HG03571 (cell line): ENCODE results near the gene ERH.
"Not testable (repeated sequence)": the region's sequence is repeated elsewhere in the genome, so short reads cannot be mapped to it uniquely, and the experiment has no call there.

ENCODE experiments used
- ATAC-seq: cut with Tn5 transposase; IDR thresholded peaks from one replicate; pipeline ENCODE4 v1.9.1; 2021; ENCODE audit not compliant: unreplicated experiment

The ERH gene

DNA sequence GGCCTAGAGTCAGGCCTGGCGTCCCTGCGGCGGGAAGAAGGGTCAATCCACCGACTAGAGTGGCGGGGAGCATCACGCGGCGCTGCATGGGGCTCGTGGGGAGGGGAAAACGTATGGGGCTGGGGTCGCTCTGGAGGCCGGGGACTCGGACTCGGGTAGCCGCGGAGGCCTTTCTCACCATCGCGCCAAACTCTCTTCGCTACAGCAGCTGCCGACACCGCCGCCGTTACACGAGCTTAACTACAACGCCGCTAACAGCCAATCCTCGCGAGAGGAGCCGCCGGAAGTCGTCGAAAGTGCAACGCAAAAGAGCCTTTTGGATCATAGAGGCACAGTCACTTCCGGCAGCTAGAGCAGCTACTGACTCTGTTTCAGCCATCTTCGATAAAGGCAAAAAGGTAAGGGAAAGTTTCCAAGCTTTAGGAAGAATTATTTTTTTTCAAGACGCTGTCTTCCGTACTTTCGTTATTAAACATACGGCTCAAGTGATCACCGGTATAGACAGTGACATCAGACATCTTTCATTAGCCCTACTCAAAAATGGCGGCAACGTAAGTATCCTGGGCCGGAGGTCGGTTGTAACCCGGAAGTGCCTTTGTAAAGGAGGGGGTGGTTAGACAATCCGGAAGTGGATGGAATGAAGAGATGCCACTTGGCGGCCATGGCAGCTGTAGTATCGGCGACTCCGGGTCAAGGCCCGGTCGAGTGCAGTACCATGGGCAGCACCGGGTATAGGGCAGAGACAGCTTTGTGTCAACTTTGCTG, at the start of gene ERH, which contains the start of gene SLC39A9:
ERH (minus strand) TSS at position 247 of the 765 bp plus-strand sequence; CDS start at position 181, 66 bp downstream.
SLC39A9 (plus strand) TSS at position 640 of the 765 bp plus-strand sequence. CDS start 678 bp downstream, outside the sequence.
- ATAC-seq, result peak; percentile 83

DNA sequence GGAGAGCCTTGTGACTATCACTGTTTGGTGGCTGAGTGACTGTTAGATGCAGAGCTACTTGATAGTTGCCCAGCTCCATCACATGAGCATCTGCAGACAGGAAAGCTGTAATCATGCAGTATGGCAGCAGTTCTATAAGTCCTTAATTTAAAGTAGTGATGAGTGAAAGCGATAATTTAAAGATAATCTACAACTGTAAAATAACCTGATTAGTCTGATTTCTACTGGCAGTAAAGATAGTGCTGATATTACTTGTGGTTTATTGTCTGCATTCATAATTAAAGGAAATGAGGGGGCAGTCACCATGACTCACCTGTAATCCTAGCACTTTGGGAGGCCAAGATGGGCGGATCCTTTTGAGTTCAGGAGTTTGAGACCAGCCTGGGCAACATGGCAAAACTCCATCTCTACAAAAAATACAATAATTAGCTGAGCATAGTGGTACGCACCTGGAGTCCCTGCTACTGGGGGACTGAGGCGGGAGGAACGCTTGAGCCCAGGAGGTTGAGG, 45.3 kb upstream of the ERH start:
- no peak for ATAC-seq

DNA sequence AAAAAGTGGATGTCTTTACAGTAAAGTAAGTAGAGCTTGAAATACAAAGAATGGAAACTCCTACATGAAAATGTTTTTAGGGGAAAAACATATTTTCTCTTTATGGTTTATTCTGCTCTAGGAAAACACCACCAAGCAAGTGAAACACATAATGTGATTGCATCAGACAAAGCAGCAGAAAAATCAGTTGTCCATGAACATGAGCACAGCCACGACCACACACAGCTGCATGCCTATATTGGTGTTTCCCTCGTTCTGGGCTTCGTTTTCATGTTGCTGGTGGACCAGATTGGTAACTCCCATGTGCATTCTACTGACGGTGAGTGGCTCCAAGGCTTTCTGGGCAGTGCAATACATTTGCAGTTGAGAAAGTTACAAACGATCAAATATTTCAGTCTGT, 43.8 kb upstream of the ERH start:
- ATAC-seq, result no peak

DNA sequence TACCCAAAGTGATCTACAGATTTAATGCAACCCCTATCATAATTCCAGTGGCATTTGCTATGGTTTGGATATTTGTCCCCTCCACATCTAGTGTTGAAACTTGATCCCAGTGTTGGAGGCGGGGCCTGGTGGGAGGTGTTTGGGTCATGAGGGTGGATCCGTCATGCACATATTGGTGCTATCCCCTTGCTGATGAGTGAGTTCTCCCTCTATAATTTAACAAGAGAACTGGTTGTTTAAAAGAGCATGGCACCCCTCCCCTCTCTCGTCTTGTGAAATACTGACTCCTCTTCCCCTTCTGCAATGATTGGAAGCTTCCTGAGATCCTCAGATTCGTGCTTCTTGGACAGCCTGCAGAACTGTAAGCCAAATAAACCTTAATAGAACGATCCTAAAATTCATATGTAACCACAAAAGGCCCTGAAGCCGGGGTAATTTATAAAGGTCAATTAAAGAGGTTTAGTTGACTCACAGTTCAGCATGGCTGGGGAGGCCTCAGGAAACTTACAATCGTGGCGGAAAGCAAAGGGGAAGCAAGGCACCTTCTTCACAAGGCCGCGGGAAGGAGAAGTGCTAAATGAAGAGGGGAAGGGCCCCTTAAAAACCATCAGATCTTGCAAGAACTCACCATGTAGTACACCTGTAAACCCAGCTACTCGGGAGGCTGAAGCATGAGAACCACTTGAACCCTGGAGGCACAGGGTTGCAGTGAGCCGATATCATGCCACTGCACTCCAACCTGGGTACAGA, 41.6 kb upstream of the ERH start:
- no peak for ATAC-seq

DNA sequence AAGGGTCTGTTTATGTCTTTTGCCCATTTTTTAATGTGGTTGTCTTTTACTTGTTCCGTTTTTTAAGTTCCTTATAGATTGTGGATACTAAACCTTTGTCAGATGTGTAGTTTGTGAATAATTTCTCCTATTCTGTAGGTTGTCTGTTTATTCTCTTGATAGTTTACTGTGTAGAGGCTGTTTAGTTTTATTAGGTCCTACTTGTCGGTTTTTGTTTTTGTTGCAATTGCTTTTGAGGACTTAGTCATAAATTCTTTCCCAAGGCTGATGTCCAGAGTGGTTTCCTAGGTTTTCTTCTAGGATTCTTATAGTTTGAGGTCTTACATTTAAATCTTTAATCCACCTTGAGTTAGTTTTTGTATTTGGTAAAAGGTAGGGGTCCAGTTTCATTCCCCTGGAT, 34.3 kb upstream of the ERH start:
- no peak for ATAC-seq

DNA sequence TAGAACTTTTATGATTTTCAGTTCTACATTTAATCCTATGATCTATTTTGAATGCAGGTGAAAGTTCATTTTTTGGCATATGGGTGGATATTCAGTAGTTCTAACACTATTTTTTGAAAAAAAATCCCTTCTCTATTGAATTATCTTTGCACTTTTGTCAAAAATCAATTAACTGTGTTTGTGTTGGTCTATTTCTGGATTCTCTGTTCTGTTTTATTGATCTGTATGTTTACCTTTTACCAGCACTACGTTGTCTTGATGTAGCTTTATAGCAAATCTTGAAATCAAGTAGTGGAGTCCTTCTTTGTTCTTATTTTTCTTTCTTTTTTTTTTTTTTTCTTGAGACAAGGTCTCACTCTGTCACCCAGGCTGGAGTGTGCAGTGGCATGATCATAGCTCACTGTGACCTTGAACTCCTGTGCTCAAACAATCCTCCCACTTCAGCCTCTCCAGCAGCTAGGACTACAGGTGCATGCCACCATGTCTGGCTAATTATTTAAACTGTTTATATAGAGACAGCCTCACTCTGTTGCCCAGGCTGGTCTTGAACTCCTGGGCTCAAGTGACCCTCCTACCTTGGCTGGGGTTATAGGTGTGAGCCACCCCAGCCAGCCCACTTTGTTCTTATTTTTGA, 32.3 kb upstream of the ERH start:
- no peak for ATAC-seq

DNA sequence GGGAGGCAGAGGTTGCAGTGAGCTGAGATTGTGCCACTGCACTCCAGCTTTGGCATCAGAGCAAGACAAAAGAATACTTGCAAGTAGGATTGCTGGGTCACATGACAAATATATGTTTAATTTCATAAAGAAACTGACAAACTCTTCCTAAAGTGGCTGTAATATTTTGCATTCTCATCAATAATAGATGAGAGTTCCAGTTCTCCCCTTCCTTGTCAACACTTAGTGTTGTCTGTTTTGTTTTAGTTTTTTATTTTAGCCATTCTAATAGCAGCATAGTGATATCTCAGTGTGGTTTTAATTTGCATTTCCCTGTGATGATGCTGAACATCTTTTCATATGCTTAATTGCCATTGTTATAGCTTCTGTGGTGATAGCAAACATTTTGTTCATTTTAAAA, 31.5 kb upstream of the ERH start:
- ATAC-seq, result no peak

DNA sequence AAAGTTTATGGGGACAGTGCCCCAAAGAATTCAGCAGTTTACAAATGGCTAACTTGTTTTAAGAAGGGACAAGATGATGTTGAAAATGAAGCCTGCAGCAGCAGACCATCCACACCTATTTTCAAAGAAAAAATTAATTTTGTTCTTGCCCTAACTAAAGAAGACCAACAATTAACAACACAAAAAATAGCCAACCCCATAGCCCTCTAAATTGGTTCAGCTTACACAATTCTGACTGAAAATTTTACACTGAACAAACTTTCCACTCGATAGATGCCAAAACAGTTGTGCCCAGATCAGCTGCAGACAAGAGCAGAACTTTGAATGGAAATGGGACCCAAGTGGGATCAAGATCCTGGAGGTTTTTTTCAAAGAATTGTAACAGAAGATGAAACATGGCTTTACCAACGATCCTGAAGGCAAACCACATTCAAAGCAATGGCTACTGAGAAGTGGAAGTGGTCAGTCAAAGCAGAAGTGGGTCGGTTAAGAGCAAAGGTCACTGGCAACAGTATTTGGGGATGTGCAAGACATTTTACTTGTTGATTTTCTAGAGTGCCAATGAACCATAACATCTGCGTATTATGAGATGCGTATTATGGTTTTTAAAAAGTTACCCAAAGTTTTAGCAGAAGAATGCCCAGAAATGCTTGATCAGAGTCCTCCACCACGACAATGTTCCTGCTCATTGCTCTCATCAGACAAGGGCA, 30.3 kb upstream of the ERH start:
- ATAC-seq, result peak; percentile 74

DNA sequence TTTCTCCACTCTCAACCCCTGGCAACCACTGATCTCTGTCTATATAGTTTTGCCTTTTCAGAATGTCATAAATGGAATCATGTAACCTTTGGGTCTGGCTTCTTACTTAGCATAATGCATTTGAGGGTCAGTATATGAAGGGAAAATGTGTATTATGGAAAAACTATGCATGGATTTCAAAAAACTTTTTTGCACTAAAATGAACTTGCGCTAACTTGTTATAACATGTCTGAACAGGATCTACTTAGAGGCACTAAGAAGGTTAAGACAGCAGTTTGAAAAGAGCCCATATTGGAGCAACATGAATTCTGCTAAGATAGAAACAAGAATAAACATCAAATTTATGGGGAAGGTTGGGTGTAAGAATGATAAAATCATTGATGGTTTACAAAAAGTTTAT, 29.5 kb upstream of the ERH start:
- no peak for ATAC-seq

DNA sequence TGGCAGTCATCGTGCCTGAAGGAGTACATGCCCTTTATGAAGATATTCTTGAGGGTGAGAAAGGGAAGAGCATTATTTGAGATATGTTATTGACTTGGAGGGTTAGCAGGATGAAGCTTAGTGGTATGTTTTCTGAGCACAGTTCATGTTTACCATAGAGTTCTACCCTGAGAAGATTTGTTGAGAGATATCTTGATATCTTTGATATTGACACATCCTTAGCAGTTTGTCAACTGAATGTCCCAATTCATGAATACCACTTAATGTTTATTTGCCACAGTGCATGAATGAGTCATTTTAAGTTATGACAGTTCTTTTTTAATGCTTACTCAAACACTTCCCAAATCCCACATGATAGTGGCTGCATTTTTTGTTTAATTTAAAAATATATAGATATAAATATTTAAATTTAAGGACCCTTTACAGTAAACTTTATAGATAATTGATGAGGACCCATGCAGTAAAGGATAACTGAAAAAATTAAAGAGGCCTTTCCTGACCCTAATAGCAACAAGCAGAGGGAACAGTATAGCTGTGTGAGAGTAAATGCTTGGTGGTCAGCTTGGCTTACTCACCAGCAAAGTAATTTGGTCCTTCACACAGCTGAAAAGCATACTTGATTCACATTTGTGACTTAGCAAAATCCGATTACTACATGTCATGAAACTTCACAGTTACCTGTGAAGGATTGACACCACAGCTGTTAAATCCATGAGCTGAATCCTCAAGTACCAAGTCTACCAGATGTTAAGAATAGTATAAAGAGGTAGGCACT, 26.2 kb upstream of the ERH start:
- no peak for ATAC-seq

DNA sequence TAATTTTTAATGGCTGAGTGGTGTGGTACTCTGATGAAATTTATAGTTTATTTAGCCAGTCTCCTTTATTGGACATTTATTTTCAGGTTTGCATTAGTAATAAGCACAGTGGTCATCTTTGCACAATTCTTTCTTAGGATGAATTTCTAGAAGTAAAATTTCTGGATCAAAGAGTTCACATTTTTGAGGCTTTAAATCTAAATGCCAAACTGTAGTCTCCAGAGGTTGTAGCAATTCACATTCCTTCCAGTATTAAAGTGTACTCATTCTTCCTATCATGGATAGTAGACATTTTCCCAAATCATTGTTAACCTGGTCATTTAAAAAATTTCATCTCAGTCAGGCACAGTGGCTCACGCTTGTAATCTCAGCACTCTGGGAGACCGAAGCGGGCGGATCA, 25.2 kb upstream of the ERH start:
- ATAC-seq, result no peak

DNA sequence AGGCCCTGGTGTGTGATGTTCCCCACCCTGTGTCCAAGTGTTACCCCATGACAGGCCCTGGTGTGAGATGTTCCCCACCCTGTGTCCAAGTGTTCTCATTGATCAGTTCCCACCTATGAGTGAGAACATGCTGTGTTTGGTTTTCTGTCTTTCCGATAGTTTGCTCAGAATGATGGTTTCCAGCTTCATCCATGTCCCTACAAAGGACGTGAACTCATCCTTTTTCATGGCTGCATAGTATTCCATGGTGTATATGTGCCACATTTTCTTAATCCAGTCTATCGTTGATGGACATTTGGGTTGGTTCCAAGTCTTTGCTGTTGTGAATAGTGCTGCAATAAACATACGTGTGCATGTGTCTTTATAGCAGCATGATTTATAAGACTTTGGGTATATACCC, 18.0 kb upstream of the ERH start:
- not testable (repeated sequence) for ATAC-seq

DNA sequence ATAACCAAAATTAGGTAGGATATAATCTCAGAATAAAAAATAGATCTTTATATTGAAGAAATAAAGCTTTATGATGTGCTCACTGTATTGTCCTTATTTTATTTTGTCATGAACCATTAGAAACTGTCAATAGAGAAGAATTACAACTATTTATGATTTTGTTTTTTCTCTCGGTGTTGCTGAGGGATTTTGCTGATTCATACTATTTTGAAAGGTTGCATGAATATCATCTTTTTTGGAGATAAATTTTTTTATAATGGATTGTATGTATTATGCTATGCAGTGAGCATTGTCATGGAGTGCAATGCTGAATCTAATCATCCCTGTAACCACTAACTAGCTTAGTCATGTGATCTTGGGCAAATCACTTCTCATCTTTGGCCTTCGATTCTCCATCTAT, 15.4 kb upstream of the ERH start:
- no peak for ATAC-seq

DNA sequence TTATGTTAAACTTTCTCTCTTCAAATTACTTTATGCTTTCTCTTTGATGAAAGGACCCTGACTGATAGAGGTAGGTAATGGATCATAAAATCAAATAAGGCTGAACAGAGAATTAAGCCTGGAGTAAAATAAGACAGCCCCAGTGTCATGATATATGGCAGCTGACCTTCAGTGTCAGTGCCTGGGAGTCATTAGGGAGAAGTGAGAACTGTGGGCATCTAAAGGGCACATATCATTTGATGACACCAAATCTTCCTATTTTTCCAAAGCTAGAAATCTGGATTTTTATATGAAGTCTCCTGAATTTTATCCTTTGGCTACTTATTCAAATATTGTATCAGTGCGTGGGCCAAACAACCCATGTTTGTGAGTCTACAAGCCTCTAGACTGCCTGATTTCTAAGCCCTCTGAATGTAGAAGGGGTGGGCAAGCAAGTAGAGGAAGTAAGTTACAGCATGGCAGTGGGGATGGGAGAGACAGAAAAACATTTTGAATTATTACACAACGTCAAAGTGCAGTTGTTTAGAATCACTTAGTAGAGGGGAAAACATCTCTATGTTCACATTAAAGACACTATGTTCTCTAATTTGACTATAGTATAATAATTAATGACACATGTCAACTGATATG, 10.3 kb upstream of the ERH start:
- no peak for ATAC-seq

DNA sequence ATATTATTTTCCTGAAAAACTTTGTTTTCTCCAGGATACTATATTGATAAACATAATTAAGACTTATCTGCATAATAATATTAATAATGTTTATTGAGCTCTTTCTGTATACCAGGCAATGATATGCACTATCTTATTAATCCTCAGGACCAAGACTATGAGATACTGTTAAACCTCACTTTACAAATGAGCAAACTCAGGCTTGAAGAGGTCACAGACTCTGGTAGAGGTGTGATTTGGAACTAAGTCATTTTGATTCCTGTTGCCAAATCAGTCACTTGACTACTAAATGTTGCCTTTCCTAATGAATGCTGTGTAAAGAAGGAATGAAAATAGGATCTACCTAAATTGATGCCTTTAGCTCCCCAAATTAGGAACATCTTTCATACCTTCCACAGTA, 7.7 kb upstream of the ERH start:
- no peak for ATAC-seq

DNA sequence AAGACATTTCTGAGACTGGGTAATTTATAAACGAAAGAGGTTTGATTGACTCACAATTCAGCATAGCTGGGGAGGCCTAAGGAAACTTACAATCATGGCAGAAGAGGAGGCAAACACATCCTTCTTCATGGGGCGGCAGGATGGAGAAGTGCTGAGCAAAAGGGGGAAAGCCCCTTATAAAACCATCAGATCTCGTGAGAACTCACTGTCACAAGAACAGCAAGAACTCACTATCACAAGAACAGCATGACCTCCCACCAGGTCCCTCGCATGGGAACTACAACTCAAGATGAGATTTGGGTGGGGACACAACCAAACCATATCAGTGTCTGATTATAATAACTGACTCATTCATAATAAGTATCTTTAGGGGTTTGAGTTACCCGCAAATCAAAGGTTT, 6.8 kb upstream of the ERH start:
- ATAC-seq, result no peak

DNA sequence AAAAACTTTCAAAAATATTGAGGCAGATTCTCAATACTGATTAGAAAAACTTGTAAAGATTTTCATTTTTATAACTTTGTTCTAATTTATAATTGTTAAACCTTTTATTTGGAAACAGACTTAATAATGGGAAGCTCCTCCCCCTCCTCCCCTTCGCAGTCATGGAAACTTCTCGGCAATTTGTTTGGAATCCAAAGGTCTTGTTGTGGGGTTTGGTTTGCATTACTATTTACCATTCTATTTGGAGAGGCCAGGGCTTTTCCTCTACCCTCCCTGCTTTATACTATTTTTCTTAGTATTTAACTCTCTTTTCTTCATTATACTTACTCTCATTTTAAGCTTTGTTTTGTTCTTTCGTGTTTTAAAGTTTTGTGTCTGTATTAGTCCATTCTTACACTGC, 6.4 kb upstream of the ERH start:
- no peak for ATAC-seq

DNA sequence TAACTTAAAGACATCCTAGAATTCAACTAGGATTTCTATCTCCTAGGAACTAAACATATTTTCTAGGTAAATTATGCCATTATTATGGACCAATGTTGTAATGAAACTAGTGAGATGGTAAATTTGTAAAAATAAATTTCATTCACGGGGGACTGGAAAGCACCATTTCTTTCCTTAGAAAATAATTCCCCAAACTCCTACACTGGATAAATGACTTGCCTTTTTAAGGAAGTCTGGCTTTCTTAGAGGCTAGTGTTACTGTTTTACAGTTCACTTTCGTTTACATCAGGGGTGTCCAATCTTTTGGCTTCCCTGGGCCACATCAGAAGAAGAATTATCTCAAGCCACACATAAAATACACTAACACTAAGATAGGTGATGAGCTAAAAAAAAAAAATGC, 3.7 kb upstream of the ERH start:
- ATAC-seq, result no peak

DNA sequence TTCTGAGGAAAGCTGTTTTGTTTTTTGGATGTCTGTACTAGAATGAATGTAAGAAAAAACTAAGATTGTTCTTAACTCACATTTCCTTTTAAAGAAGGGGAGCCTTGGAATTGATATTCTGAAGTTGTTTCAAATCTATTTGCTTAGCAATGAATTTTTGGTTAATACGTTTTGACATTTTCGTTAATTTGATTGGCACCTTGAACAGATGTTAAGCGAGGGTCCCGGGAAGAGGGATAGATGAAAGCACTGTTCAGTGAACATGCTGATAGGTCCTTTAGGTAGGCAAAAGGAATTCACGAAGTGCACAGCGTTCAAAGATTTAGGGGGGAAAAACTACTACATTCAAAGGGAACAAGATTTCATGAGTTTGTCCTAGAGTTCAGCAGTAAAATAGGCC, 2.1 kb upstream of the ERH start:
- no peak for ATAC-seq

DNA sequence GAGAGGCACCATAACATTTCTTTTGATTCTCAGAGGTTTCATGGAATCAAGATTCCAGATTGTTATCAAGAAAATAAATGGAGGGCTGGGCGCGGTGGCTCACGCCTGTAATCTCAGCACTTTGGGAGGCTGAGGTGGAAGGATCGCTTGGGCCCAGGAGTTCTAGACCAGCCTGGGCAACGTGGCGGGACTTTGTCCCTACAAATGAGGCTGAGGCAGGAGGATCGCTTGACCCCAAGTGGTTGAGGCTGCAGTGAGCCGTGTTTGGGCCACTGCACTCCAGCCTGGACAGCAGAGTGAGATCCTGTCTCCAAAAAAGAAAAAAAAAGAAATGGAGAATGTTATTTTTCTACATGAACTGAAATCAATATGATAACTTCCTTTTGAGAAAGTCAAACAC, 1.7 kb upstream of the ERH start:
- no peak for ATAC-seq
